Smooth muscle cell of the brain vasculature (primary cell): ENCODE data around the gene THAP7.

Source experiments
- DNase-seq: peaks from one replicate; pipeline ENCODE4 v3.0.0-alpha.2; 2012; ENCODE audit warnings: low read depth, low spot score

THAP7 gene

GRCh38 chr22:20993304-20994127 lies 8.4 kb downstream of the THAP7 start:
- no peak for DNase-seq

DNA sequence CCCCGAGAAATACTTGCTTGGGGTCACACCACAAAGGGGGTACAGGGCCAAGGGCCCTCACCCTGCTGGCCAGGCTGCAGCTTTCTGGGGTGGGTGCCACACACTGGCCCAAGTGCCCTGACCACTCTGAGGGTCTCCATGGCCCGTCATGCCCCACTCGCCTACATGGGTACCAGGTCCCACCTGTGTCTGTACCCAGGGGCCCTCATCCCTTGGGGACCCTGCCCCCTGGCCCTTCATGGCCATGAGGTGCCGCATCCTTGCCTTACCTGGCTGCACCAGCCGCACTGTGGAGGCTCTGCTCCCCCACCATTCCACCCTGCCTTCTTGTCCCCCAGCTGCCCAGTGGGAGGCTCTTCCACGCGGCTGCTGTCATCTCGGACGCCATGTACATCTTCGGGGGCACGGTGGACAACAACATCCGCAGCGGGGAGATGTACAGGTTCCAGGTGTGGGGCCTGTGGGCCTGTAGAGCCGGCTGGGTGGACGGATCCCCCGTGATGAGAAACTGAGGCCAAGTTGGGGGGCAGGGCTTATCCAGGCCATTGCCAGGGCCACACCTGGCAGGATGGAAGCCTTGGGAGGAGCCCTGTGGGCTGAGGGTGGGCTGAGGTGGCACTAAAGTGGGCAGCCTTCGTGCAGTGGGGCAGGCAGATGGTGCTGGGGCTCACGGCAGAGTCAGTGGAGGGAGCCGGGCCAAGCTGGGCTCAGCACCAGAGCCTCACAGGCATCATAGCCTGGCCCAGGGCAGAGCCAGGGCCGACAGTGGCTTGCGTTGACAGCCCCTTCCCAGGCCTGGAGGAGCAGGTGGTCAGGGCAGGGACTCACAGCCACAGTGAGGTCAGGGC lies 9.2 kb downstream of the THAP7 start:
- DNase-seq = no peak

- DNase-seq = no peak
Measured at GRCh38 chr22:20992056-20992442, 9.9 kb downstream of the THAP7 start.

DNA sequence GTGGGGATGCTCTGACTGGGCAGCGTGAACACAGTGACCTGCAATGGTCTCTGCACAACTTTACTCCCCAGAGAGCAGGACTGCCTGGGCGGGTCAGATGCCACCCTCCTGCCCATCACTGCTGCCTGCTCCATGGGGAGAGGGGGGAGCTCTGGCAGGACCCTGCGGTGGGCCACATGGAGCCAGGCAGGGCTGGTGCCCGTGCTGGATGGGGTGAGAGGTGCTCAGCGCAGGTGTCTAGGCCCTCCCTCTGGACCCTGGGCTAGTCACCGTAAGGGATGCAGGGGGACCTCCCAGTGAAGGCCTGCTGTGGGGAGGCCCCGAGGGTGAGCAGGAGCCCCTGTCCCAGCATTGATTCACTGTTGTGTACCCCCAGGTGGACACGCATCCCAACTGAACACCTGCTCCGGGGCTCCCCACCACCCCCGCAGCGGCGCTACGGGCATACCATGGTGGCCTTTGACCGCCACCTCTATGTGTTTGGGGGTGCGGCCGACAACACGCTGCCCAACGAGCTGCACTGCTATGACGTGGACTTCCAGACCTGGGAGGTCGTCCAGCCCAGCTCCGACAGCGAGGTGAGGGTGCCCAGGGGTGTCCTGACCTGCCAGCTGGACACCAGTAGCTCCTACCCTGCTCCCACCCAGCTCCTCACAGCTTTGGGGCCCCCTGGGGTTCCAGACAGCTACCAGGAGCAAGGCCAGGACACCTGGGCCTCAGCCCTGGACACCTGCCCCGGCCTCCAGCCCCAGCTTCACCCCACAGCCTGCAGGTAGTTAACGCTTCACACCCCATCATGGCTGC lies 10.5 kb downstream of the THAP7 start:
- DNase-seq = no peak

- DNase-seq = no peak
Measured at GRCh38 chr22:20990184-20991180, 11.4 kb downstream of the THAP7 start.

DNA sequence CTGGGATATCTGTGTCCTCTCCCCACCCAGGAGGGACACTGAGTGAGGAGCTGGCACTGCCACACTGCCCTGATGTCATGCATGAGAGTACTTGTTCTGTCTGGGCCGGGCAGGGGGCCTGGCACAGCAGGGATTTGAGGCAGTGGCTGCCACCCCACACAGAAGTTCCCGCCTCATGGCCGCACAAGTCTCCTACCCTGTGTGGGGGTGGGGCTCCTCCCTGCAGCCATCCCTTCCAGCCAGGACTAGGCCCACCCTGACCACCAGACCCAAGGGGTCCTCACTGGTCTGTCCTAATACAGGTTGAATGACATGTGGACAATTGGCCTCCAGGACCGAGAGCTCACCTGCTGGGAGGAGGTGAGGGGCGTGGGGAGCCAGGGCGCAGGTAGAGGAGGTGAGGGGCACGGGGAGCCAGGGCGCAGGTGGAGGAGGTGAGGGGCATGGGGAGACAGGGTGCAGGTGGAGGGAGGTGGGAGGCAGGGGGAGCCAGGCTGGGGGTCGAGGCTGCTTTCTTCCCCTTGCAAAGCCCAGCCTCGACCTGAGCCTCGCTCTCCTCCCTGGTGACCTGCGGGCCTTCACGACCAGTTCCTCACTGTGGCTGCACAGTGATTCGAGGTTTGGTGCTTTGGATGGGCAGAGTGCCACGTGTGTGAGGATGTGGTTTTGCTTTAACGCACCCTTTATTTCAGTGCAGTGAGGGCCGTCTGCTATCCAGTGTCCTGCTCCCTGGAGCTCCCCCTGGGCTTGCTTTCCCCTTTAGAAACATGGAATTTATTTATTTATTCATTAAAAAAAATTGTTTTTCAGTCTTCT lies 12.4 kb downstream of the THAP7 start:
- no peak for DNase-seq

- DNase-seq = no peak
Measured at GRCh38 chr22:20988573-20989322, 13.2 kb downstream of the THAP7 start.

DNA sequence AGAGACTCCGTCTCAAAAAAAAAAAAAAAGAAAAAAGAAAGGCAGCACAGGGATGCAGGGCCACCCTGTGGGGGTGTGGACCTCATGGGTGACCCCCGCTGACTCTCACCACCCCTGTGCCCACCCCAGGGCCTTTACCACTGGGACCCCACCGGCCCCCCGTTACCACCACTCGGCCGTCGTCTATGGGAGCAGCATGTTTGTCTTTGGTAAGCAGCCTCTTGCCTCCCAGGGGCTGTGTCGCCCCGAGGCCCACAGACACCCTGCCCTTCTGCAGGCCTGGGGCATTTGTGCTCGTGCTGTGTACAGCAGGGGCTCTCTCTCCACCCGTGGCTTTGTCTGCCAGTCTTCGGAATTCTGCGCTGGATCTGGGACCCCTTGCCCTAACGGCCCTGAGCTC lies 14.5 kb downstream of the THAP7 start:
- DNase-seq = no peak

GRCh38 chr22:20986365-20986764 lies 15.6 kb downstream of the THAP7 start:
- DNase-seq = no peak

DNA sequence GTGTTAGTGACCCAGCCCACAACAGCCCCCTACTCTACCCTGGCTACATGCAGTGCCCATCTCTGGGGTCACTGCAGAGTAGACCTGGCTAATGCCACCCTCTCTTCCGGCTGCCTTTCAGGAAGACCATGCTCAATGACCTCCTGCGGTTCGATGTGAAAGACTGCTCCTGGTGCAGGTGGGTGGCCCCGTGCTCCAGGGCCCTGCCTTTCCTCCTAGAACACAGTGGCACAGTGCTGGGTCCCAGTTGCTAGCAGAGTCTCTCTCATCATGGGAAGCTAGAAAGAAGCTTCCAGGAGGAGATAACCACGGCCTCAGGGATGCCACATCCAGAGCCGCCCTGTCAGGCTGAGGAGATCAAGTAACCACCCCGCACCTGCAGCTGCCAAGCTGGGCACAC lies 16.2 kb downstream of the THAP7 start:
- no peak for DNase-seq

DNA sequence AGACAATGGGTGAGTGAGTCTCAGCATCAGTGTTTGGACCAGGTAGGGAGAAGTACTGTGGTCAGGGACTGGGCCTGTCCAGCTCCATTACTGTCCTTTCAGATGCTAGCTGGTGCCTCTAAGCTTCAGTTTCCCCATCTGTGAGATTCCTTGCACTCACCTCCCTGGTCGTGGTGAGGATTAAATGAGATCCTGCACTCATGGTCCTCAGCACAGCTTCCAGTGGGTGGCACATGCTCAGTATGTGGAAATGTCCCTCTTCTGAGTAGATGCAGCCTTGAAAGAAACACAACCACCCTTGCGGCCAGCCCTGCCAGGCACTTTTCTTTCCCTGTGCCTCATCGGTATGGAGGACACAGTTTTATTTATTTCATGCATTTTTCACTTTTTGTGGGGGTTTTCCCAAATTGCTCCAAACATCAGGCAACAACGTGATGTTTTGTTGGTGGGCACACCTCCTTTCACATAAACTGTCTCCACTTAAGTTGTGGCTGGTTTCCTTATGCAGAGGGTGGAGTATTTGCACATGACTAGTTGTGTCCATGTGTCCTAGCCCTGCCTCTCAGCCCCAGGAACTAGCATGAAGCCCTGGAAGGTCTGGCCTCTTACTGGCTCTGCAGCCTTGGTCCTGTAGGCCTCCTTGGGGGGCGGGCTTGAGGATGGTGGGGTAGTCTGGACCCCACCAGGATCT lies 18.7 kb downstream of the THAP7 start:
- no peak for DNase-seq

- DNase-seq = no peak
Measured at GRCh38 chr22:20982563-20982882, 19.4 kb downstream of the THAP7 start.

DNA sequence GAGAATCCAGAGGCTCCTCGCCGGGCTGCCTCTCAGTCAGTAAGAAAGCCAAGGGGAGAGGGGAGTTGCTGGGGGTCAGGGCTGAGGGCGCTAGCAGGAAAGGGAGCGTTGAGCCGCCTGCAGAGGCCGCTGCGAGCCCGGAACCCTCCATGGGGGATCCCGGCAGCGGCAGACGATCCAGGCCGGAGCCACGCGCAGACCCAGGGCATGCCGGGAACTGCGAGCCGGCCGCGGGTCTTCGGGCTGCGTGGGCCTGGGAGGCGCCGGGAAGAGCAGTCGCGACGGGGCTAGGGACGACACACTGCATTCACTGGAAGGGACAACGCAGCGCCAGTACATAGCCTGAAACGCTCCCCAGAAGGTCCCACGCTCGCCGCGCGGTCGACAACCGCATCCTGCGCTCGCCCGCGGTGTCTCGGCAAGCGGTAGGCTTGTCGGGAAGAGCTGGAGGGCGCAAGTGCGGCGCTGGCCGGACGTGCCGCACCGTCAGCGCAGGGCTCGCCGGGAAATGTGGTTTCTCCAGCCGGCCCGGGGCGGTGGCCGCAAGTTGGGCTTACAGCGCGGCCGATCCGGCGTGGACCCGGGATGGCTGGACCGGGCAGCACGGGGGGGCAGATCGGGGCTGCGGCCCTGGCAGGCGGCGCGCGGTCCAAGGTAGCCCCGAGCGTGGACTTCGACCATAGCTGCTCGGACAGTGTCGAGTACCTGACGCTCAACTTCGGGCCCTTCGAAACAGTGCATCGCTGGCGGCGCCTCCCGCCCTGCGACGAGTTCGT lies 19.9 kb downstream of the THAP7 start, which contains the start of gene LZTR1:
Gene LZTR1 (plus strand): TSS at position 511 of the 776 bp plus-strand sequence. CDS start 75 bp downstream, at position 586.
- DNase-seq = peak; percentile 58

GRCh38 chr22:20980938-20981722 lies 20.8 kb downstream of the THAP7 start:
- DNase-seq = no peak

DNA sequence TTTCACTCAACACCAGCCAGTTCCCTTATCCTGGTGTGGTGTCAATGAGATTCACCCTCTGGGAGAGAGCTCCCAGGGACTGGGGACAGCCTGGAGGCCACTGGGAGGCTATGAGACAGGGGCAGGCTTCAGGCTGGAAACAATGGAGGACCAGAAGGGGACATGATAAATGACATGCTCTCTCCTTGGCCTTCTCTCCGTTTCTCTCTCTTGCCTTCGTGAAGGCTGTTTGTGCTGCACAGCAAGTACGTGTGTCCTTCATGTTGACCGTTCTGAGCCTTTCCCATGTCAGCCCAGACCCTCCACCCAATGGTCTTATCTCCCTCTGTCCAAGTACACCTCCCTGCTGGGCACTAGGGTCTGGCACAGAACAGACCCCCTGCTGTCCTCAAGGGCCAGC lies 21.4 kb downstream of the THAP7 start:
- DNase-seq = no peak

- no peak for DNase-seq
Measured at GRCh38 chr22:20979940-20980453, 21.9 kb downstream of the THAP7 start.
